ENCODE results near the gene WFDC1.
A peak's percentile ranks its signal among the peaks of the same experiment; 100 is the strongest.

WFDC1 gene

DNA sequence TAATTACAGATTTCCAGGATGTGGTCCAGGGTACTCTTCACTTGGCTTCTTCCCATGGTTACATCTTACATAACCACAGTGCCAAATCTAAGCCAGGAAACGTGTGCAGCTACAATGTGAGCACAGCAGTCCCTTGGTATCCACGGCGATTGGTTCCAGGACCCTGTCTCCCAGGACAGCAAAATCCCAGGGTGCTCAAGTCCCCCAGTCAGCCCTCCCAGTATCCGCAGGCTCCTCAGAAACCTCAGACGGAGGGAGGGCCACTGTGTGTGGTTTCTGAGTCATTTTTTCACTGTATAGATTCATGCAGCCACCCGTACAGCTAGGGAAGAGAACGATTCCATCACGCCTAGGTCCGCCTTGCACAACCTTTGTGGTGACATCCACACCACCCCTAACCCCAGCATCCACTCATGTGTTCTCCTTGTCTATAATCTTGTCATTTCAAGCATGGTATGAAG is 62.5 kb downstream of the WFDC1 start:
- no peak for DNase-seq

DNA sequence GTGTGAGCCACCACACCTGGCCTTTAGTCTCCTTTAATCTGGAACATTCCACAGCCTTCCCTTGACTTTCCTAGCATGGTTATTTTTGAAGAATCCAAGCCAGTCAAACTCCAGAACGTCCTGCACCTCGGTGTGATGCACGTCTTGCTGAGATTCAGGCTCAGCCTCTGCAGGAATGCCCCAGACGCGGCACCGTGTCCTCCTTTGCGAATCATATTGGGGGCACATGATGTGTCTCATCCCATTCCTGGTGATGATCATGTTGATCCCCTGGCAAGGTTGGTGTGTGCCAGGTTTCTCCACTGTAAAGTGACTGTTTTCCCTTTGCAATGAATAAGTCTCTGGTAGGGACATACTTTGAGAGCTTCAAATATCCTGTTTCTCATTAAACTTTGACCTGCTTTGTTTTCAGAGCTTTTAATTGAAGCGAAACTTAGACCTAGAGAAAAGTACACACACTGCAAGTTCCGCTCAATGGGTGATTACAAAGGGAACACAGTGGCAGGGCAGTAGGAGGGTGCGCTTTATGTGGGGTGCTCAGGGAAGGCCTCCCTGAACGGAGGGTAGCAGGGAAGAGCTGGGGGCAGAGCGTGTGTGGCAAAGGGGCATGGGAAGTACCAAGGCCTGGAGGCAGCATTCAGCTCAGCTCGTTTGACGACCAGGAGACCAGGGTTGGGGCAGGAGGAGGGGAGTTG is 64.1 kb downstream of the WFDC1 start:
- no peak for DNase-seq

DNA sequence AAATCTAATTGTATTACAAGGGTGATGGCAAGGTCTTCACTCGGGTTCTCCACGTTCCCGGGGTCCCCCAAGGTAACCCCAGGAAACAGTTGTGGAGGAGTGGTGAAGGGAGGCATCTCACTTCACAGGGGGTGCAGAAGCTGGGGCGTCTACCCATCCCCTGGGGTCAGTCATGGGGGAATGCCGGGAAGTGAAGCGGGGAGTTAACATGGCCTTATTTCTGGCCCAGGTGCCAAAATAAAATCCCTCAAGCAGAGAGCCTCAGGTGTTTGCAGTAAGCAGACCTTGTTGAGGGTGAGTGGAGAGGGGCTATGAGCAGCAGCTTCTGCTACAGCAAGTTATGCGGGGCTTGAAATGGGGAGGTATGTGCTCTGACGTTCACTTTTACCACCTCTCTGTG is 64.6 kb downstream of the WFDC1 start:
- no peak for DNase-seq

GRCh38 chr16:84360170-84360569 is 65.5 kb downstream of the WFDC1 start:
- peak; percentile 3 to 13 for DNase-seq

- DNase-seq = no peak
Observed at GRCh38 chr16:84360748-84361147, 66.1 kb downstream of the WFDC1 start.

DNA sequence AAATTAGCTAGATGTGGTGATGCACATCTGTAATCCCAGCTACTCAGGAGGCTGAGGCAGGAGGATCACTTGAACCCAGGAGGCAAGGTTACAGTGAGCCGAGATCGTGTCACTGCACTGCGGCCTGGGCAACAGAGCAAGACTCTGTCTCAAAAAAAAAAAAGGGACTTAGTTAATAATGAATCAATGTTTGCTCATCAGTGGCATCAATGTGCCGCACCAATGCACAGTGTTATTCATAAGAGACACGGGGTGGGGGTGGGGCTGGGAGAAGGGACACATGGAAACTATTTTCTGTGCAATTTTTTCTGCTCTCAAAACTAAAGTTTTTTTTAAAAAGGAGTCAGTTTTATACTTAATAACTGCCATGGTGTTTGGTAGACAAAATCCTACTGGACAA is 66.9 kb downstream of the WFDC1 start:
- no peak for DNase-seq

DNA sequence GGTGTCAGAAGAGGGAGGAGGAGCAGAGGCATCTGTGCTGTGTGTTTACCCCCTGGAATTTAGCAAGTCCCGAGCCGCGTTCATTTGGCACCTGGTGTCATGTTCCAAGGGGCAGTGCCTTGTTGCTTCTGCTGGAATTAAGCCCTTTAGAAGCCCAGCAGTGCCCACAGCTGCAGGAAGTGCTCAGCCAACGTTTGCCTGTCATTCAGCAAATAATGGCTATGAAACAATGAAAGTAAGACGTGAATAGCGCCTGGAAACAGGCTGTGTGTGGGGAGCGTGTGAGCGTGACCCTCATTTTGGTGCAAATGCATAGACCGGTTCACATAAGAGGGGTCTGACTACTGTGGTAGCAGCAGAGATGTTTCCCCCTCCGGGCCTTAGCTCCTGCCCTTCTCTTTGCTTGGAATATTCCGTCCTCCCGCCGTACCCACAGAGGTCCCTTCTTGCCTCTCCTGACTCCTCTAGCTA is 67.8 kb downstream of the WFDC1 start:
- no peak for DNase-seq

- no peak for DNase-seq
Observed at GRCh38 chr16:84366208-84366607, 71.5 kb downstream of the WFDC1 start.

- no peak for DNase-seq
Observed at GRCh38 chr16:84367297-84367680, 72.6 kb downstream of the WFDC1 start.

GRCh38 chr16:84367750-84368307 is 73.2 kb downstream of the WFDC1 start:
- DNase-seq = no peak

- DNase-seq = no peak
Observed at GRCh38 chr16:84368308-84368996, 73.8 kb downstream of the WFDC1 start, which contains the start of gene ATP2C2. Gene ATP2C2 (plus strand): TSS chr16:84368538. CDS start chr16:84368616, 78 bp downstream.

GRCh38 chr16:84369105-84369504 is 74.4 kb downstream of the WFDC1 start:
- no peak for DNase-seq

GRCh38 chr16:84369938-84370627 is 75.4 kb downstream of the WFDC1 start:
- no peak for DNase-seq

GRCh38 chr16:84370723-84371552 is 76.3 kb downstream of the WFDC1 start:
- no peak for DNase-seq

DNA sequence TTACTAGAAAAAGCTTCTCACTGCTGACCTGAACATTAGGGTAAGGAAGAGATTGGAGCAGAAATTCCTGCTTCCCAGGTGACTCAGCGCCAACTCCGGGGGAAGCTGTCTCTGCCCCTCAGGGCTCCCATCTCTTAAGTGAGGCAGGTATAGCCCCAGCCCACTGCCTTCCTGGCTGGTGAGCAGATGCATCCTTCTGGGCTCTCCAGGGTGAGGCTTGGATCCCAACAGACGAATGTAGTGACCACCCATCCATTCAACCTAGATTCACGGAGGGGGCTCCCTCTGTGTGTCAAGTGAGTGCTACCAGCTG is 76.8 kb downstream of the WFDC1 start:
- no peak for DNase-seq

- DNase-seq = no peak
Observed at GRCh38 chr16:84373907-84374489, 79.3 kb downstream of the WFDC1 start.

GRCh38 chr16:84378099-84378498 is 83.4 kb downstream of the WFDC1 start:
- no peak for DNase-seq

DNA sequence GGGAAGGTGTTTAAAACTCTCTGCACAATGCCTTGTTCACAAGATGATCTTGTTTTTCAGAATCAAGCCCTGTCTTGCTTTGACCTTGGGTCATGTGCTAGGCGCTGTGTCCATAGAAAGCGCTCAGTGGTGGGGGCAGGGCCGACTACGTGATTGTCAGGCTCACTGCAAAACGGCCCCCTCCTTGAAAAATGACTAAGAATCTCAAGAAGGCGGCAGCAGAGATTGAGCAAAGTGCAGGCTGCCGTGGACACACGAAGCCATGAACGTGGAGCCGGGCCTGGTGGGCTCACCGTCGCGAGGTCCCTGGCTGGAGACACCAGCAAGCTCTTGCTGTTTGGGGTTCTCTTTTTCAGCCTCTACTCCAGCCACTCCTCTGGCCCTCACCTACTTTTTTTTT is 83.9 kb downstream of the WFDC1 start:
- no peak for DNase-seq

- DNase-seq = no peak
Observed at GRCh38 chr16:84379008-84379708, 84.5 kb downstream of the WFDC1 start.
